ENCODE measurements around the gene FOXO6. TPM values are rescaled to one million over a fixed set of nuclear protein-coding genes. Genes with fewer than 3 reads are reported as not detected.

FOXO6 gene
- total RNA-seq, 2 experiments from 2014 or later: 0.19 TPM

DNA sequence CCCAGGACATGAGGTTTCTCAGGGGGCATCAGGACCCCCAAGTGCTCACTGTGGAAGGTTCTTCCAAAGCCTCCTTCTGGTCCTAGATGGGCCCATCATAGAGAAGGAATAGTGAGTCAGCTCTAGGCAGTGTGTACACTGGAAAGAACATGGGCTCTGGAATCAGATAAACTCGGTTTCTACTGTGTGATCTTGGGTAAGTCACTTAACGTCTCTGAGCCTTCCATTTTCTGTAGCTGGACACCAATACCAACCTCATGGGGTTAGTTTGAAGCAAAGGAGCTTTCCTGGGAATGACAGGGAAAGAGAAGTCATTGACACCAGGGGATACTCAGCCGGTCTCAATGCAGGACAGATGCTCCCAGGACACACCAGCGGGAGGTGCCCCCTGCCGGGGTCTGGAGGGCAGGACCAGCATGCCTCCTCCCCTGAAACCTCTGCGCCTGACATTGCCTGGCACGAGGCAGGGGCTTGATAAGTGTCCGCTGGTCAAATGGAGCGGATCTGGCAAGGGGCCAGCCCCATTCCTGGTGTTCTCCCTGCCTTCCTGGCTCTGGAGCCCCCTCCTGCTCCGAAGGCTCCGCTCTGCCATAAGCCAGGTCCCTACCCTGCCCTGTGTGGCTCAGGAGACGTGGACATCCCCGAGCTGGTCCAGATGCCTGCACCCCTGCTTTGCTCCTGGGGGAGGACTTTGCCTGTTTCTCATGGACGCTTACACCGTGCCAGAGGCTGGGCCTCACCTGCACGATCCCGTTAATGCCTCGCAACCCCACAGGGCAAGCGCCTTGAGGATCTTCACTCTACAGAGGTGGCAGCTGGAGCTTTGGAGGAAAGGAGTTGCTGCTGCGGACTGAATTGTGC, 70.5 kb downstream of the FOXO6 start:
- ChIA-PET CTCF (interaction anchor here (0.6 to 3.7 kb wide), 8 partner anchors 13 to 165 kb away, joined by 3 to 35 read pairs (median 11); no protein-coding TSS in a partner anchor), POLR2A (no interaction called here)

More for the DNA sequence above, 70.5 kb downstream of the FOXO6 start:
- no peak for DNase-seq
- Mint-ChIP-seq H3K4me1 (ENCODE audit: low read depth) (no peaks in the 10 kb centered on the region), H3K27ac (no peak overlapping the region), H3K27me3 (peaks cover 26% of the 10 kb centered on the region), H3K9me3 (no peaks in the 10 kb centered on the region), H3K4me3 (no peak overlapping the region), H3K36me3 (no peaks in the 10 kb centered on the region)
- intact Hi-C loops (cut with micrococcal nuclease): loop anchor here (5.0 kb wide), 1 partner anchor 164 kb away; no protein-coding TSS in a partner anchor

Other genes with a start within 250 kb of the FOXO6 start
- gene SCMH1, start 119.1 kb upstream of the FOXO6 start, total RNA-seq: 10 to 100 TPM; 17.7 to 20.7 TPM
- gene EDN2, start 123.2 kb downstream of the FOXO6 start, total RNA-seq: not detected

Data from activated CD4-positive, alpha-beta memory T cell treated with anti-CD3 and anti-CD28 coated beads for 36 hours (primary cell).